ENCODE measurements around the gene CDC7.

DNA sequence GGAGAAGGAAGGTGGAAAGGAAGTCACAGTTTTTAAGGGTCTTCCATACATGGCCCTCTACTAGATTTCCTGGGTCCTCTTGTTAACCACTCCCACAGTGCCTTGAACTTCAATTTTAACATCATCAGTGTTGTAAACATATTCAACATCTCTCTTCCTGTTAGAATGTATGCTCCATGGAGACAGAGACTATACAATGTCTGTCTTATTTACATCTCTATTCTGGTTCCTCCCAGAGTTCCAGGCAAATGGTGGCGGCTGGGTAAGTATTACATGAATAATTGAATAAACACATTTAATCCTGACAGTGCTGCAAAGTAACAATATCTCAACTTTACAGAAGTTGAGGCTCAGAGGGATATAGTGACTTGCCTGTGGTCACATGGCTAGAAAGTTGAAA, 40.3 kb downstream of the CDC7 start:
- TF ChIP-seq, protein P1, sequence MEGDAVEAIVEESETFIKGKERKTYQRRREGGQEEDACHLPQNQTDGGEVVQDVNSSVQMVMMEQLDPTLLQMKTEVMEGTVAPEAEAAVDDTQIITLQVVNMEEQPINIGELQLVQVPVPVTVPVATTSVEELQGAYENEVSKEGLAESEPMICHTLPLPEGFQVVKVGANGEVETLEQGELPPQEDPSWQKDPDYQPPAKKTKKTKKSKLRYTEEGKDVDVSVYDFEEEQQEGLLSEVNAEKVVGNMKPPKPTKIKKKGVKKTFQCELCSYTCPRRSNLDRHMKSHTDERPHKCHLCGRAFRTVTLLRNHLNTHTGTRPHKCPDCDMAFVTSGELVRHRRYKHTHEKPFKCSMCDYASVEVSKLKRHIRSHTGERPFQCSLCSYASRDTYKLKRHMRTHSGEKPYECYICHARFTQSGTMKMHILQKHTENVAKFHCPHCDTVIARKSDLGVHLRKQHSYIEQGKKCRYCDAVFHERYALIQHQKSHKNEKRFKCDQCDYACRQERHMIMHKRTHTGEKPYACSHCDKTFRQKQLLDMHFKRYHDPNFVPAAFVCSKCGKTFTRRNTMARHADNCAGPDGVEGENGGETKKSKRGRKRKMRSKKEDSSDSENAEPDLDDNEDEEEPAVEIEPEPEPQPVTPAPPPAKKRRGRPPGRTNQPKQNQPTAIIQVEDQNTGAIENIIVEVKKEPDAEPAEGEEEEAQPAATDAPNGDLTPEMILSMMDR (IDR thresholded peaks at IDR 0.05; ENCODE audit: insufficient read depth, low read depth, low read length): no peak
- TF ChIP-seq EZH2 (IDR thresholded peaks at IDR 0.05; ENCODE audit: insufficient read depth, low read length): no peak

Data from astrocyte (in vitro differentiated cells and primary cell).